Mucosa of stomach (tissue), 1 donor: Measurements from ENCODE around the gene OR51M1.
"Not testable (repeated sequence)": the region's sequence is repeated elsewhere in the genome, so short reads cannot be mapped to it uniquely, and the experiment has no call there.

Experiments used
- H3K27me3 ChIP-seq: one replicate; pipeline ENCODE4 v1.7.0; 2013; ENCODE audit warnings: mild to moderate bottlenecking, low read length; ENCODE audit not compliant: control insufficient read depth, insufficient read depth
- H3K36me3 ChIP-seq: one replicate; pipeline ENCODE4 v1.7.0; 2013; ENCODE audit warnings: low read length; ENCODE audit not compliant: control insufficient read depth, insufficient read depth
- H3K4me1 ChIP-seq: one replicate; pipeline ENCODE4 v1.7.0; 2013; ENCODE audit warnings: mild to moderate bottlenecking, low read length; ENCODE audit not compliant: control insufficient read depth, insufficient read depth
- H3K4me3 ChIP-seq: one replicate; pipeline ENCODE4 v1.7.0; 2013; ENCODE audit warnings: low read length
- H3K9ac ChIP-seq: one replicate; pipeline ENCODE4 v1.7.0; 2013; ENCODE audit warnings: mild to moderate bottlenecking, low read length, moderate library complexity
- H3K9me3 ChIP-seq: one replicate; pipeline ENCODE4 v1.7.0; 2013; ENCODE audit warnings: mild to moderate bottlenecking, low read length, moderate library complexity; ENCODE audit not compliant: control insufficient read depth
- donor health status: Pancreatic carcinoma.

Gene OR51M1

DNA sequence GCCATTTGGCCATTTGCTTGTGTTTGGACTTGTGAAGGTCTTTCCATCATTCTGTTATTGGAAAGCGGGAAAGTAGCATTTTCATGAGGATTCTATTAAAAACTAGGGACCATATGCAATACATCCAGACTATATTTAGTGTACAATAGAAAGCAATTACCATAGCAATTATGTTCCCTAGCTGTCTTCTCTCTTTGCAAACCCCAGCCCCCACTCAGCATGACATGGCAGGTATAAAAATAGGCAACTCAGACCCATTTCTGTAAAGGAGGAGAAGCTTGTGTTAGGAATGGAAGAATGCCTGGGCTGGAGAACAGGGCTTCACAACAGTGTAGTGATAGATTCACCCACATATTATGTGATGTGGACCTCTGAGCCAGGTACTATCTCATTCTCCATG is 19.9 kb upstream of the OR51M1 start:
- no peaks in the 10 kb centered on the region for H3K36me3 ChIP-seq
- H3K27me3 ChIP-seq = no peaks in the 10 kb centered on the region
- H3K9me3 ChIP-seq = no peaks in the 10 kb centered on the region
- no peak overlapping the region for H3K4me3 ChIP-seq
- H3K4me1 ChIP-seq = no peaks in the 10 kb centered on the region
- no peak overlapping the region for H3K9ac ChIP-seq

DNA sequence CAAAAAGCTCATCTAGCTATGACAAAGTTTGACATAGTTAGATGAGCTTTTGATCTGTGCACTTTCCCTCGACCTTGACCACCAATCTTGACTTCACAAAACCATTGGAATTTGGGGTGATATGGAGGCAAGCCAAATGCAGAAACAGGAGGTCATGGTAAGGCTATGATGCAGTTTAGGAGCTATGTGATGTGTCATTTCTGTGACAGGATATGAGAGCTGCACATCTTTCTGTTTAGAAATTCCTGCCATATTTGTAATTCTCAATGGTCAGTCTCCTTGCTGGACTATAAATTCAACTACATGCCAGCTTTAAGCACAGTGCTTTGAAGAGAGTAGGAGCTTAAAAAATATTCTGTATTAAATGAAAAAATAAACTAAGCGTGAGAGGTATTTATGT is 19.4 kb upstream of the OR51M1 start:
- H3K4me3 ChIP-seq = no peak overlapping the region
- H3K36me3 ChIP-seq = no peaks in the 10 kb centered on the region
- no peaks in the 10 kb centered on the region for H3K27me3 ChIP-seq
- H3K9me3 ChIP-seq = no peaks in the 10 kb centered on the region
- no peaks in the 10 kb centered on the region for H3K4me1 ChIP-seq
- H3K9ac ChIP-seq = no peak overlapping the region

DNA sequence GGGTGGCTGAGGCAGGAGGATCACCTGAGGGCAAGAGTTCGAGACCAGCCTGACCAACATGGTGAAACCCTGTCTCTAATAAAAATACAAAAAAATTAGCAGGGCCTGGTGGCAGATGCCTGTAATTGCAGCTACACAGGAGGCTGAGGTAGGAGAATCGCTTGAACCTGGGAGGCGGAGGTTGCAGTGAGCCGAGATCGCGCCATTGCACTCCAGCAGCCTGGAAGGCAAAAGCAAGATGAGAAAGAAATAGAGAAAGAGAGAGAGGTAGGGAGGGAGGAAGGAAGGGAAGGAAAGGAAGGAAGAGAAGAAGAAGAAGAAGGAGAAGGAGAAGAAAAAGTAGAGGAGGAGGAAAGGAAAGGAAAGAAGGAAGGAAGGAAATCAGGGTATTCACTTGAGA is 17.2 kb upstream of the OR51M1 start:
- H3K36me3 ChIP-seq, H3K4me1 ChIP-seq, H3K27me3 ChIP-seq, H3K4me3 ChIP-seq, H3K9me3 ChIP-seq, H3K9ac ChIP-seq: not testable (repeated sequence)

DNA sequence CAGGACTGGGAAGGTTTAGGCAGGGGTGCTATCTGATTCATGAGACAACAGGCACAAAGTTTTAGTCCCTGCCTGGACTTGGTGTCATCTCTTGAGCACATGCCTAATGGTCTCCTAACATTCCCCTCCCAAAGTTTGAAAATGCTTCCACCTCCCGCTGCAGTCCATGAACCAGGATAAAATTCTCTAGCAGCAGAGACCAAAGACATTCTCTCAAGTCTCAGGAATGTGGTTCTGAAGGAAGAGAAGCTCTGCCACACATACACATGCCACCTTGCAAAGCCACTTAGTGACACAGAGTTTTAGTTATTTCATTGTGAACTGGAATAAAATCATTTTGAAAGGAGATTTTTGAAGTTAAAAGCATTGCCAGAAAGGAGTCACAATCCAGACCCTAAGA is 16.8 kb upstream of the OR51M1 start:
- Histone ChIP-seq H3K4me3 (no peak overlapping the region), H3K4me1 (no peaks in the 10 kb centered on the region), H3K36me3 (no peaks in the 10 kb centered on the region), H3K9ac (no peak overlapping the region), H3K27me3 (no peaks in the 10 kb centered on the region), H3K9me3 (no peaks in the 10 kb centered on the region)

DNA sequence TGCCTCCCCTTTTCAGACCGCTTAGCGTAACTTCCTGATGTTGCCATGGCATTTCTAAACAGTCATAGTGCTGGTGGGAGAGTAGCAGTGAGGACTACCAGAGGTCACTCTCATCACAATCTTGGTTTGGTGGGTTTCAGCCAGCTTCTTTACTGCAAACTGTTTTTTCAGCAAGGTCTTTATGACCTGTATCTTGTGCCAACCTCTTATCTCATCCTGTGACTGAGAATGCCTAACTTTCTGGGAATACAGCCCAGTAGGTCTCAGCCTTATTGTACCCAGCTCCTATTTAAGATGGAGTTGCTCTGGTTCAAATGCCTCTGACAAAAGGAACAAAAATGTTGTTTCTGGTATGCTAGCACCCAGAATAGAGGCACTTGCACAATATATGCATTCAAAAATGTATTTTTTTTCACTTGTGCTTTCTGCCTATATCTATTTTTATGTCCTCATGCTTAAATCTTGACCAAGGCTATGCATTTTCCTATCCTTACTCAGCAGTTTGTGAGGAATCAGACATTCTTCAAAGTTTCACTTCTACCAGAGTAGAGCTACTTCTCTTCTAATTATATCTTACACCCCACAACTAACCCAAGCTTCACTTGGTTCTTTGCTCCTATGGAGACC is 16.1 kb upstream of the OR51M1 start:
- no peaks in the 10 kb centered on the region for H3K9me3 ChIP-seq
- no peaks in the 10 kb centered on the region for H3K4me1 ChIP-seq
- no peaks in the 10 kb centered on the region for H3K36me3 ChIP-seq
- no peak overlapping the region for H3K4me3 ChIP-seq
- no peaks in the 10 kb centered on the region for H3K27me3 ChIP-seq
- no peak overlapping the region for H3K9ac ChIP-seq

DNA sequence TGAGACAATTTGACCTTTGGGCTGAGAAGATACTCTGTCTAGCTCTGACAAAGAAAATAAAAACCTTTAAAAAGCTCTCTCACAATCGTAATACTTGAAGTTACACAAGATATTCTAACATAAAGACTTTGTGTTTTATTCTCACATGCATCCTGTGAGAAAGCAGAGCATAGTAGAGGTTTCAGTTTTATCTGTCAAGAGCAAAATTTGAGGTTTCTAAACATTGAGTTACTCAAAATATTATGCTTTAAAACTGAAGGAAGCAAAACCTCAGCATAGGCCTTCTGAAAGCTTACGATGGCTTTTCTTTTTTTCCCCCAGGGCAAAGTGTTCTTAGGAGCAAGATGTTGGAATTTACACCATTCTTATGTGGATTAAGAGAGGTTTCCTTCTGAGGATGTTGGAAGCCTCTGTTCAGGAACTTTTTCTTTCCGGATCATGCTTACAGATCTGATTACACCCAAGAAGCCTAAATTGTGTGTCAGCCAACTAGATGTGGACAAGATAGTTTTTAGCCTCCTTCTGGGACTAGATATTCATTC is 15.0 kb upstream of the OR51M1 start:
- no peaks in the 10 kb centered on the region for H3K4me1 ChIP-seq
- H3K9me3 ChIP-seq = no peaks in the 10 kb centered on the region
- H3K4me3 ChIP-seq = no peak overlapping the region
- no peaks in the 10 kb centered on the region for H3K27me3 ChIP-seq
- H3K9ac ChIP-seq = no peak overlapping the region
- no peaks in the 10 kb centered on the region for H3K36me3 ChIP-seq

DNA sequence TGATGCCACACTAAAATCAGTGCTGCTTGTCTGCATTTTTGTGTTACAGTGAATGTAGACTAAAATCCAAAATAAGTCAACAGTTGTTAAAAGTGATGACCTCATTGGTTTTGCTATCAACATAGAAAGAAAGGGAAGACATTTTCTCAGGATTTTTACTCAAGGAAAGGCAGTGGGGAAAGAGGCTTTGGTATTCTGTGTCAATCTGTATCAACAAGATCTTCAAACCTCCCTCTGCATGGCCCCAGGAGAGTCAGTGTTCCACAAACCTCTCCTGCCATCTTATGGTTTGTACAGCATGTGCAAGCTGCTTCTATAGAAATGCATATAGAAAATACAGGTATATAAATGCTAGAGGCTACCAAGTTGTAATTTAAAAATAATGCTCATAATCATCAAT is 13.8 kb upstream of the OR51M1 start:
- no peak overlapping the region for H3K9ac ChIP-seq

DNA sequence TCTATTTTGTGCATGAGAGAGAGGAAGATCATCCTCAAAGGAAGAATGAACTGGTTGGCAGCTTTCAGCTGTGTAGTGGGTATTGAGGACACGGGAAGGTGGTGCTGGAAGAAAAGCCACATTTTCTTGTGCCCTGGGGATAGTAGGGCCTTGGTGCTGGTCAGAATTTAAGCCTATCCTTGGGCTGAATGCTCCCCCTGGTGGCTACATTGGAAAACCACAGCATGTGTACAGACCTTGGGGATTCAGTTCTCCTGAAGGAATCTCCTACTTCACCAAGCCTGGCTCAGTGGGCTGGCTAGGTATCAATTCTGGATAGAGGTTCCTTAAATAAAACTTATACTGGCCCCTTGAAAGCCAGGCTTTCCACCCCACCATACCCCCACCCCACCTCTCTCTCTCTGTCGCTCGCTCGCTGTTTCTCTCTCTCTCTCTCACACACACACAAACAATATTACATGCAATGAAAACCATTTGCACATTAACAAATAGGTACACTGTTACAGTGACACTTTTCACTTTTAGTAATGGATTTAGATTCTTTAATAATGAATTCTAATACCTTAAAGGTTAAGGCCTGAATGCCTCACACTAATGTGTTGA is 2.8 kb upstream of the OR51M1 start:
- no peaks in the 10 kb centered on the region for H3K27me3 ChIP-seq
- H3K4me1 ChIP-seq = no peaks in the 10 kb centered on the region
- no peak overlapping the region for H3K4me3 ChIP-seq
- H3K36me3 ChIP-seq = no peaks in the 10 kb centered on the region
- no peaks in the 10 kb centered on the region for H3K9me3 ChIP-seq
- no peak overlapping the region for H3K9ac ChIP-seq

More for the DNA sequence above, 13.8 kb upstream of the OR51M1 start:
- Histone ChIP-seq H3K36me3 (no peaks in the 10 kb centered on the region), H3K4me3 (no peak overlapping the region), H3K27me3 (no peaks in the 10 kb centered on the region), H3K9me3 (no peaks in the 10 kb centered on the region), H3K4me1 (no peaks in the 10 kb centered on the region)

DNA sequence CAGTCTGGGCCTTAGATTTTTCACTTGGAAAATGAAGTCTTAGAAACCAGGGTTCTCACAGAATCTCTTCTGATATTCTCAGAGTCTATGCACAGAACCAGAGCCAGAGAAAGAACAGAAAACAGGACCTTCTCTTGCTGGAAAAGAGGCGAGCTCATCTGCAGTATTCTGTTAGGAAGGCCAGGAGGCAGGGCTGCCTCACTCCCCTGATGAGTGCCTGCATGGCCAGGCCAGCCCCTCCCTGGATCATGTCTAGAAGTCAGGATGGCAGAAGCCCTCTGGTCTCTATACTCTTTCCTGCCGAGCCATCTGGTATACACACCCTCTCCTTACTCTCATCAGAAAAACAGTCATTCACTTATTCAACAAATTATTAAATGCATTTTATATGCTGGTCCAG is 723 bp downstream of the OR51M1 start:
- Histone ChIP-seq H3K9ac (no peak overlapping the region), H3K36me3 (no peaks in the 10 kb centered on the region), H3K4me3 (no peak overlapping the region), H3K4me1 (no peaks in the 10 kb centered on the region), H3K27me3 (no peaks in the 10 kb centered on the region), H3K9me3 (no peaks in the 10 kb centered on the region)

DNA sequence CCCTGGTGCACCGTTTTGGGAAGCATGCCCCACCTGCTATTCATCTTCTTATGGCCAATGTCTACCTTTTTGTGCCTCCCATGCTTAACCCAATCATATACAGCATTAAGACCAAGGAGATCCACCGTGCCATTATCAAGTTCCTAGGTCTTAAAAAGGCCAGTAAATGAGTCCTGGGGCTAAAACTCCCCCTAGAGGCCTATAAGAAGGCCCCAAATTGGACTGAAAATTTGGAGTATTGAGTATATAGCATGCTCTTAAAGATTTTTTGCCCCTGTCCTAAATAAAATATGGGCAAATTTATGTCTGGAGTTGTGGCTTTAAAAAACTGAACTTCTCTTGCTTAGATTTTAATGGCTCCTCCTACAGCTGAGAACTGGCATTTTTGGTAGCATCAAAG is 6.6 kb downstream of the OR51M1 start:
- Histone ChIP-seq H3K4me1 (no peaks in the 10 kb centered on the region), H3K9ac (no peak overlapping the region), H3K9me3 (no peaks in the 10 kb centered on the region), H3K27me3 (no peaks in the 10 kb centered on the region), H3K36me3 (no peaks in the 10 kb centered on the region), H3K4me3 (no peak overlapping the region)

DNA sequence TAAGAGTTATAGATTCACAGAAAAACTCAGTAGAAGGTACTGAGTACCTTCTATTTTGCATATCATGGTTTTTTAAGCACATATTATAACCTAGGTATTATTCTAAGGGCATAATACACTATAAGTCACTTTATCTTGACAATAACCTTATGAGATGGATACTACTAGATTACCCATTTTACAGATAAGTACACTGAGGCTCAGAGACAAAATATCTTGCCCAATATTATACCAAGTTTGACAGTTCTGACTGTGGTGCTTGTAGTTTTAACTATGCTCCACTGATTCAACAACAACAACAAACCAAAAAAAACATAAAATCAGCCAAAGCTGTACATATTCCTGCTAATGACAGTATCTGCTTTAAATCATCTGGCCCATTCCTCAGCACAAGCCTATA is 10.5 kb downstream of the OR51M1 start:
- H3K4me3 ChIP-seq = no peak overlapping the region
- no peaks in the 10 kb centered on the region for H3K9me3 ChIP-seq
- H3K9ac ChIP-seq = no peak overlapping the region
- H3K4me1 ChIP-seq = no peaks in the 10 kb centered on the region
- H3K27me3 ChIP-seq = no peaks in the 10 kb centered on the region
- H3K36me3 ChIP-seq = no peaks in the 10 kb centered on the region

DNA sequence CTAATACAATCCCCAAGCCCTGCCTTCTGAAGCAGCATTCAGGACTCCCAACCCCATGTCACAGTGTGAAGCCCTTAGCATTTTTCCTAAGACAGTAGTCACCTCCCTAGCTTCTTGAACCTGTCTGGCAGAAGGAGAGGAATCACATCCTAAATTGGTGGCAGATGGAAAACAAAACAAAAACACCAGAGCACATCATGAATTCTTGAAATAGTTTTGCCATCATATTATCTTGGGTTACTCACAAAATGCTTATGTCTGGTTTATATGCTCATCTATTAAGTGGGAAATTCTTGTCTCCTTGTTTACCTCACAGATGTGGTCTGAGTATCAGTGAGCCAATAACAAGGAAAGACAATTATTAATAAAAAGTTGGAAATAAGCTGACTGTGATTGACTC is 15.3 kb downstream of the OR51M1 start:
- no peaks in the 10 kb centered on the region for H3K27me3 ChIP-seq
- no peaks in the 10 kb centered on the region for H3K4me1 ChIP-seq
- H3K36me3 ChIP-seq = no peaks in the 10 kb centered on the region
- H3K4me3 ChIP-seq = no peak overlapping the region
- no peak overlapping the region for H3K9ac ChIP-seq
- H3K9me3 ChIP-seq = no peaks in the 10 kb centered on the region
